ENCODE data around the gene OXT. TPM values are rescaled to one million over a fixed set of nuclear protein-coding genes. Genes with fewer than 3 reads are reported as not detected.
A peak's percentile ranks its signal among the peaks of the same experiment; 100 is the strongest.
"Not testable (repeated sequence)": the region's sequence is repeated elsewhere in the genome, so short reads cannot be mapped to it uniquely, and the experiment has no call there.

OXT gene
- under 1 TPM in 1 of 2 experiments, not detected in 1; 0.79 TPM for total RNA-seq
- polyA plus RNA-seq, result 1.4 TPM

DNA sequence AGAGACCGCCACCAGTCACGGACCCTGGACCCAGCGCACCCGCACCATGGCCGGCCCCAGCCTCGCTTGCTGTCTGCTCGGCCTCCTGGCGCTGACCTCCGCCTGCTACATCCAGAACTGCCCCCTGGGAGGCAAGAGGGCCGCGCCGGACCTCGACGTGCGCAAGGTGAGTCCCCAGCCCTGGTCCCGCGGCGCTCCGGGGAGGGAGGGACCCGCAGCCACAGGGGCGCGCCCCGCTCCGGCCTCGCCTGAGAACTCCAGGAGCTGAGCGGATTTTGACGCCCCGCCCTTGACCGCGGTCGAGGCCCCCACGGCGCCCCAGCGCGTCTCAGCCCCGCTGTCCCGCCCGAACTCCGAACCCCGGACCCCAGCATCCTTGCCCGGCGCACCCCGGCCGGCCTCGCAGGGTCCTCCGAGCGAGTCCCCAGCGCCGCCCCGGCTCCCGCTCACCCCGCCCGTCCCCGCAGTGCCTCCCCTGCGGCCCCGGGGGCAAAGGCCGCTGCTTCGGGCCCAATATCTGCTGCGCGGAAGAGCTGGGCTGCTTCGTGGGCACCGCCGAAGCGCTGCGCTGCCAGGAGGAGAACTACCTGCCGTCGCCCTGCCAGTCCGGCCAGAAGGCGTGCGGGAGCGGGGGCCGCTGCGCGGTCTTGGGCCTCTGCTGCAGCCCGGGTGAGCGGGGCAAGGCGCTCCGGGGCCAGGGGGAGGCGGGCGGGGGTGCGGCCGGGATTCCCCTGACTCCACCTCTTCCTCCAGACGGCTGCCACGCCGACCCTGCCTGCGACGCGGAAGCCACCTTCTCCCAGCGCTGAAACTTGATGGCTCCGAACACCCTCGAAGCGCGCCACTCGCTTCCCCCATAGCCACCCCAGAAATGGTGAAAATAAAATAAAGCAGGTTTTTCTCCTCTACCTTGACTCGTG, at the start of gene OXT:
TSS of gene OXT (plus strand) at position 11 of the 920 bp plus-strand sequence. CDS start at position 47, 36 bp downstream.
- Histone ChIP-seq H3K9me3 (ENCODE audit: low read length) (no peaks in the 10 kb centered on the region), H3K4me1 (ENCODE audit: insufficient read depth, low read length) (peaks cover 9% of the 10 kb centered on the region), H3K4me3 (ENCODE audit: low read length) (peak within 1 kb of the TSS; percentile 41), H3K27ac (ENCODE audit: low read depth, low read length) (no peak within 1 kb of the TSS), H3K36me3 (ENCODE audit: insufficient read depth, low read length) (no peaks in the 10 kb centered on the region), H3K27me3 (ENCODE audit: insufficient read depth, low read length, poor library complexity, severe bottlenecking) (no peaks in the 10 kb centered on the region)
- peak; percentile 51 to 77 (median 62) for DNase-seq
- H3K4me1 Mint-ChIP-seq, result peaks cover 11 to 20% (median 13%) of the 10 kb centered on the region in 3 donors
- POLR2A ChIA-PET, result no interaction called here
- H3K36me3 Mint-ChIP-seq, result peaks cover 0 to 4% (median 0%) of the 10 kb centered on the region in 3 donors
- H3K9me3 Mint-ChIP-seq, result no peaks in the 10 kb centered on the region
- peak within 1 kb of the TSS in 7 of 8 donors; percentile 39 to 92 (median 87) for H3K27ac Mint-ChIP-seq
- CTCF ChIA-PET, result interaction anchor here (1.4 to 2.5 kb wide), 2 partner anchors 18 to 20 kb away, joined by 3 to 6 read pairs; no protein-coding TSS in a partner anchor
- peak within 1 kb of the TSS; percentile 77 to 89 (median 85) for H3K4me3 Mint-ChIP-seq
- no peaks in the 10 kb centered on the region for H3K27me3 Mint-ChIP-seq

DNA sequence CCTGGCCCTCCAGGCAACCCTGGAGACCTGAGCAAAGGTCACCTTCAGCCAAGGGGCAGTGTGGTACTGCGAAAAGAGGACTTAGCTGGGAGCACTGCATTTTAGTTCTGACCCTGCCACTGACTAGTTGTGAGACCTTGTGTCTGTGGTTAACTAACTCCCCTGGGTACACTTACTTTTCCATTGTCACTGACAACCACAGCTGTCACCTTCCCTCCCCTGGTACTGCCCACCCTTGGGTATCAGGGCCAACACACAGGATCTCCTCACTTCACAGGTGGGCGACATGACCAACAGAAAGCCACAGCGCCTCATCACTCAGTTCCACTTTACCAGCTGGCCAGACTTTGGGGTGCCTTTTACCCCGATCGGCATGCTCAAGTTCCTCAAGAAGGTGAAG, 49.6 kb upstream of the OXT start:
- no peaks in the 10 kb centered on the region for H3K9me3 Mint-ChIP-seq
- no peaks in the 10 kb centered on the region for H3K27me3 Mint-ChIP-seq
- H3K27ac Mint-ChIP-seq, result peak overlapping the region in 4 of 8 donors; percentile 22 to 77 (median 46)
- no peaks in the 10 kb centered on the region for H3K27me3 ChIP-seq (ENCODE audit: insufficient read depth, low read length, poor library complexity, severe bottlenecking)
- no peak overlapping the region for H3K4me3 ChIP-seq (ENCODE audit: low read length)
- H3K9me3 ChIP-seq (ENCODE audit: low read length), result no peaks in the 10 kb centered on the region
- no peak overlapping the region for H3K4me3 Mint-ChIP-seq
- peaks cover 32% of the 10 kb centered on the region for H3K36me3 ChIP-seq (ENCODE audit: insufficient read depth, low read length)
- DNase-seq, result no peak
- H3K4me1 ChIP-seq (ENCODE audit: insufficient read depth, low read length), result no peaks in the 10 kb centered on the region
- ChIA-PET POLR2A (no interaction called here), CTCF (no interaction called here)
- H3K27ac ChIP-seq (ENCODE audit: low read depth, low read length), result no peak overlapping the region
- no peaks in the 10 kb centered on the region for H3K4me1 Mint-ChIP-seq
- peaks cover 14 to 82% (median 18%) of the 10 kb centered on the region in 3 donors for H3K36me3 Mint-ChIP-seq

DNA sequence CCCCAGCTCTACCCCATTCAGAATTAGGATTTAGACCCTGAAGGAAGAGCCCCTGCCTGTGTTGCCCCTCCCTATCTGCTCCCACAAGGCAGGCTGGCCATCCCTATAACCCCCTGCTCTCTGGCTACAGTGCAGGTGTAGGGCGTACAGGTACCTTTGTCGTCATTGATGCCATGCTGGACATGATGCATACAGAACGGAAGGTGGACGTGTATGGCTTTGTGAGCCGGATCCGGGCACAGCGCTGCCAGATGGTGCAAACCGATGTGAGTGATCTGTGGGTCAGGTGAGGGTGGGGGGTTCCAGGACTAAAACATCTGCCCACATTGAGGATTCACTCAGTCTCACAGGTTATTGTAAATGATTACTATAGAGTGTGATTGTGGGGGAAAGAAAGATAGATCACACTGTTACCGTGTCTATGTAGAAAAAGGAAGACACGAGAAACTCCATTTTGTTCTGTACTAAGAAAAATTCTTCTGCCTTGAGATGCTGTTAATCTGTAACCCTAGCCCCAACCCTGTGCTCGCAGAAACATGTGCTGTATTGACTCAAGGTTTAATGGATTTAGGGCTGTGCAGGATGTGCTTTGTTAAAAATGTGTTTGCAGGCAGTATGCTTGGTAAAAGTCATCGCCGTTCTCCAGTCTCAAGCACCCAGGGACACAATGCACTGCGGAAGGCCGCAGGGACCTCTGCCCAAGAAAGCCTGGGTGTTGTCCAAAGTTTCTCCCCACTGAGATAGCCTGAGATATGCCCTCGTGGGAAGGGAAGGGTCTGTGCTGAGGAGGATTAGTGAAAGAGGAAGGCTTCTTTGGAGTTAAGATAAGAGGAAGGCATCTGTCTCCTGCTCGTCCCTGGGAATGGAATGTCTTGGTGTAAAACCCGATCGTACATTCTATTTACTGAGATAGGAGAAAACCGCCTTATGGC, 48.6 kb upstream of the OXT start:
- H3K4me3 Mint-ChIP-seq; H3K9me3 Mint-ChIP-seq; H3K4me1 ChIP-seq (ENCODE audit: insufficient read depth, low read length); H3K27me3 Mint-ChIP-seq; H3K4me1 Mint-ChIP-seq; H3K4me3 ChIP-seq (ENCODE audit: low read length); CTCF ChIA-PET; DNase-seq; H3K27me3 ChIP-seq (ENCODE audit: insufficient read depth, low read length, poor library complexity, severe bottlenecking); H3K9me3 ChIP-seq (ENCODE audit: low read length); H3K27ac ChIP-seq (ENCODE audit: low read depth, low read length); POLR2A ChIA-PET: not testable (repeated sequence)
- Mint-ChIP-seq H3K36me3 (peaks cover 9 to 82% (median 22%) of the 10 kb centered on the region in 3 donors), H3K27ac (peak overlapping the region in 3 of 8 donors; percentile 1 to 56 (median 55))
- H3K36me3 ChIP-seq (ENCODE audit: insufficient read depth, low read length), result peaks cover 35% of the 10 kb centered on the region

DNA sequence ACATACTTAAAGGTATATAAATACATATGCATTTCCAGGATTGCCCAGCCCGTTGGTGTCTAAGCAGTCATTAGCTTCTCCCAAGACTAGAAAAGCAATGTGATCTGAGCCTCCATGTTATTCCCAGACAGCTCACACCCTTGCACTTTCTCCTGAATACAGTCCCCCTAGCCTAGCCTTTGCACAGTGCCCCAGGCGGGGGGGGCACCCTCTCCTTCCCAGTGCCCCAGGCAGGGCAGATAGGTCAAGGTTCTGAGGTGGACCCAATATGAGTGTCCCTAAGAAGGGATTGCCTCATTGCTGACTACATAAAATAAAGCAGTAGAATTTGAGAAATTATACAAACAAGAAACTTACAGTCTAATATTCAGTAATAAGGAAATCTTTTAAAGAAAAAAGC, 43.4 kb upstream of the OXT start:
- no peak for DNase-seq
- Mint-ChIP-seq H3K4me3 (no peak overlapping the region), H3K27ac (peak overlapping the region in 2 of 8 donors; percentile 4 to 61), H3K36me3 (peaks cover 9 to 68% (median 18%) of the 10 kb centered on the region in 3 donors), H3K27me3 (no peaks in the 10 kb centered on the region), H3K4me1 (no peaks in the 10 kb centered on the region), H3K9me3 (no peaks in the 10 kb centered on the region)
- Histone ChIP-seq H3K9me3 (ENCODE audit: low read length) (no peaks in the 10 kb centered on the region), H3K4me3 (ENCODE audit: low read length) (no peak overlapping the region), H3K4me1 (ENCODE audit: insufficient read depth, low read length) (no peaks in the 10 kb centered on the region), H3K27ac (ENCODE audit: low read depth, low read length) (no peak overlapping the region), H3K27me3 (ENCODE audit: insufficient read depth, low read length, poor library complexity, severe bottlenecking) (no peaks in the 10 kb centered on the region), H3K36me3 (ENCODE audit: insufficient read depth, low read length) (peaks cover 27% of the 10 kb centered on the region)
- ChIA-PET CTCF (no interaction called here), POLR2A (no interaction called here)

- CTCF ChIA-PET, result no interaction called here
- no peaks in the 10 kb centered on the region for H3K27me3 ChIP-seq (ENCODE audit: insufficient read depth, low read length, poor library complexity, severe bottlenecking)
- H3K27ac ChIP-seq (ENCODE audit: low read depth, low read length), result no peak overlapping the region
- no peaks in the 10 kb centered on the region for H3K9me3 ChIP-seq (ENCODE audit: low read length)
- Mint-ChIP-seq H3K27ac (no peak overlapping the region), H3K9me3 (no peaks in the 10 kb centered on the region), H3K36me3 (peaks cover 0 to 63% (median 17%) of the 10 kb centered on the region in 3 donors), H3K4me1 (no peaks in the 10 kb centered on the region), H3K4me3 (no peak overlapping the region), H3K27me3 (peaks cover 0 to 2% of the 10 kb centered on the region in 2 donors)
- no peak for DNase-seq
- peaks cover 41% of the 10 kb centered on the region for H3K36me3 ChIP-seq (ENCODE audit: insufficient read depth, low read length)
- no peak overlapping the region for H3K4me3 ChIP-seq (ENCODE audit: low read length)
- POLR2A ChIA-PET, result no interaction called here
- H3K4me1 ChIP-seq (ENCODE audit: insufficient read depth, low read length), result no peaks in the 10 kb centered on the region
These were observed 39.8 kb upstream of the OXT start for GRCh38 chr20:3031524-3032147.

- POLR2A ChIA-PET, result no interaction called here
- CTCF ChIA-PET, result no interaction called here
- H3K4me3 Mint-ChIP-seq, result no peak overlapping the region
These were observed 38.8 kb upstream of the OXT start for GRCh38 chr20:3032624-3033023.

GRCh38 chr20:3037654-3038053, 33.8 kb upstream of the OXT start:
- H3K4me1 ChIP-seq (ENCODE audit: insufficient read depth, low read length), result no peaks in the 10 kb centered on the region
- Mint-ChIP-seq H3K27me3 (peaks cover 0 to 3% of the 10 kb centered on the region in 2 donors), H3K27ac (peak overlapping the region in 1 of 8 donors; percentile 17), H3K4me1 (peaks cover 4 to 11% (median 4%) of the 10 kb centered on the region in 3 donors), H3K4me3 (no peak overlapping the region), H3K9me3 (no peaks in the 10 kb centered on the region), H3K36me3 (peaks cover 0 to 68% (median 20%) of the 10 kb centered on the region in 3 donors)
- H3K27me3 ChIP-seq (ENCODE audit: insufficient read depth, low read length, poor library complexity, severe bottlenecking), result no peaks in the 10 kb centered on the region
- H3K9me3 ChIP-seq (ENCODE audit: low read length), result no peaks in the 10 kb centered on the region
- no peak overlapping the region for H3K4me3 ChIP-seq (ENCODE audit: low read length)
- no peak overlapping the region for H3K27ac ChIP-seq (ENCODE audit: low read depth, low read length)
- CTCF ChIA-PET, result no interaction called here
- H3K36me3 ChIP-seq (ENCODE audit: insufficient read depth, low read length), result peaks cover 52% of the 10 kb centered on the region
- POLR2A ChIA-PET, result interaction anchor here (0.6 kb wide), 1 partner anchor 12 kb away, joined by 3 read pairs; no protein-coding TSS in a partner anchor
- DNase-seq, result no peak

More at GRCh38 chr20:3032624-3033023, 38.8 kb upstream of the OXT start:
- H3K9me3 Mint-ChIP-seq, result no peaks in the 10 kb centered on the region
- H3K4me1 Mint-ChIP-seq, result no peaks in the 10 kb centered on the region
- DNase-seq, result no peak
- H3K4me1 ChIP-seq (ENCODE audit: insufficient read depth, low read length), result no peaks in the 10 kb centered on the region
- H3K27ac ChIP-seq (ENCODE audit: low read depth, low read length), result no peak overlapping the region
- peaks cover 0 to 63% (median 10%) of the 10 kb centered on the region in 3 donors for H3K36me3 Mint-ChIP-seq
- no peak overlapping the region for H3K4me3 ChIP-seq (ENCODE audit: low read length)
- H3K27ac Mint-ChIP-seq, result no peak overlapping the region
- H3K9me3 ChIP-seq (ENCODE audit: low read length), result no peaks in the 10 kb centered on the region
- H3K27me3 Mint-ChIP-seq, result peaks cover 0 to 2% of the 10 kb centered on the region in 2 donors
- H3K27me3 ChIP-seq (ENCODE audit: insufficient read depth, low read length, poor library complexity, severe bottlenecking), result no peaks in the 10 kb centered on the region
- H3K36me3 ChIP-seq (ENCODE audit: insufficient read depth, low read length), result peaks cover 41% of the 10 kb centered on the region

Data from CD8-positive, alpha-beta memory T cell (primary cell).